Fibroblast of skin of back (primary cell): ENCODE data around the gene HTR7.

Source experiments
- DNase-seq: peaks from one replicate; pipeline ENCODE4 v3.0.0-alpha.2; 2013

Gene HTR7

DNA sequence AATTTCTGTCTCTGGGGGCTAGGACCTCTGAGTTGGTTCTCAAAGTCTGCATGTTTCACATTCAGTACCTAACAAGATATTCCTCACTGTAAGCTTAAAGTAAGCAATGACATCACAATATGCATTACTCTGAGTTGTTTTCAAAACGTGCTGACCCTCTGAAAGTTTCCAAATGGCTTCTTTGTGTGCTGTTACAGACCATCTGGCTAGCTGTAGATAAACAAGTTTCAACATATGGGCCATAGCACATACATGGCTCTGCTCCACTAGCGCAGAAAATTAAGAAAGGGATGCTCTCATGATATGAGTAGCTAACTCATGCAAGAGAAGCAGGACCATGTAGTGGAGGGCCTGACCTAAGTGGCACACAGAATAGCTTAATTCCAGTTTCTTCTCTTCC, 119.0 kb downstream of the HTR7 start:
- DNase-seq: no peak

DNA sequence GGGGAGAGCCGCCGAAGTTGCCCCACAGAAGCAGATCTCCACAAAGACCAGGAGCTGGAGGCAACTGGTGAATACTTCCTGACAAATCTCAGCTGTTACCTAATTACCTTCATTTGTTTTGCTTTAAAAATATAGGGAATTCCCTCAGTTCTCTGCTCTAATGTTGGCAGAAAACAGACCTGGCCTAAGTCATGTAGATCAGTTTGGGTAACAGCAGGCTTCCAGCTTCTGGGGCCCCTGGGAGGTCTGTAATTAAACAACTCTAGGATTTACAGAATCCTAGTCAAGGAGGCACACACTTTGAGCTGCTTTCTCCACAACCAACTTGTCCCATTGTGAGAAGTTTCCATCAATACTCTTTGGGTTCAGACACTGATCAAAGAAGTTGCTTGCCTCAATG, 123.4 kb downstream of the HTR7 start:
- DNase-seq: no peak

DNA sequence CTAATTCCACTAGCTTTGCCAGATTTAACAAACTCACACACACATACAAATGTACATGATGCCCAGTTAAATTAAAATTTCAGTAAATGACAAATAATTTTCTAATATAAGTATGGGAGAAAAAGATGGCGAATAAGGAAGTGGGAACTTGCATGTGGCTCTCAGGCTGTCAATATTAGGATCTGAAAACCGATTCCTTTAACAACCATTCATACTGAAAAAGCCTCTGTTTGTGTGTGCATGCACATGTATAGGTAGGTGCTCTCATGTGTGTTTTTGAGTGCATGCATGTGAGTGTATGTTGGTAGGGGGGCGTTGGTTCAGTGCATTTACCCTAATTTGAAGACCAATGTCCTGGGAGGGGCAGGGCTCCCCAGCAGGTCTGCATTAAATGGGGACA, 125.3 kb downstream of the HTR7 start:
- DNase-seq: no peak

DNA sequence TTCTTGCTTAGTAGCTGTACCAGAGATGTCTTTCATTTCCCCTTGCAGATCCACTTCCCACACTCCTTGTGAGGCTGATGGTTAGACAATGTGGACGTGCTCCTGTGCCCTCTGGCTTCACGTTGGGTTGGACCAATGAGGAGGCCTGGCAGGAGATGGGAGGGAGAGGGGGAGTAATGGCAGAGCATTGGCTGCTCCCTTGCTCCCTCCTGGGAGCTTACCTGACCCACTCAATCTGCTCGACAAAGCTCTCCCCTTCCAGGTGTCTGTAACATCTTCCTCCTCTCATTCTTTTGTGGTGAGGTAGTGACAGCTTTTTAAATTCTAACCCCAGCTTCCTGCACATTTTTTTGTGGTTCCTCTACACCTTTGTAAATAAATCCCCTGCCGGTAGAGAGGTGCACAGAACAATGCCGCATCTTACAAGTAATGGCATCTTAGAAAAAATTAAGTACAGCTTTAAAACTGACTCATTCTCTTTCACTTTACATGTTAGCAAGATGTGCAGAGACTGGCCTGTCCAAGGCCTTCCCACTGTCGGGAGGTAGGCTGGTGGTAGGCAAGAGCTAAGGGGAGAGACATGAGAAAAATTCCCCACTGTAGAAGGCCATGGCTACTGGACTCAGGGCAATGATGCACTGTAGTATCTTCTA, 134.3 kb downstream of the HTR7 start:
- no peak for DNase-seq

DNA sequence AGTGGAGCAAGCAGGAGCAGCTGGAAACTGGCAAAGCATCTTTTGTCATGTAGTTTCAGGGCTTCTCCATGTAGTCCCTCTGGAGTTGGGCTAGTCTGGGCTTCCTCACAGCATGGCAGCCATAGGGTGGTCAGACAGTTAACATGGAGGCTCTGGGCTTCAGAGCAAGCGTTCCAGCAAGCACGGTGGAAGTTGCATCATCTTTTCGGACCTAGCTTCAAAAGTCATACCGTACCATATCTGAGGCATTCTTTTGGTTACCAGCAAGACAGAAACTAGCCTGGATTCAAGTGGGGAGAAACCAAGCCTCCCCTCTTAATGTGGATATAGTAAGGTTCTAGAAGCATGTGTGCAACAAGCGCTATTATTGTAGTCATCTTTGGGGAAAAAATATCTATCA, 135.0 kb downstream of the HTR7 start:
- no peak for DNase-seq

DNA sequence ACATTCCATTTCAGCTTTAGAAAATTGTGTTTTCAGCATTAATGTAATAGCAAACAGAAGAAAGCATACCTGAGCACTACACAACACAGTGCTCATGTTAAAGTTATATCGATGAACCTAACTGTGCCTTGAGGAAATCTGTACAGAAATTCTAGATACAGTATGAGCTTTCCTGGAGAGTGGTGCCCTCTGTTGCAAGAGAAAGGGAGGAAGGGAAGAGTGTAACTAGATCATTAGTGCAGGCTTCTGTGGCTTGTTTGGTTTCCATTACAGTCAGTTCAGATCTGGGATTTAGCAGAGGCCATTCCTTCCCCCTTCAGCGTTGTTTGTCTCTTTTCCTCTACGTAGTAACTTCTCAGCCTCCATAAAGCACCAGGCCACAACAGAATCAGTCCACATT, 139.7 kb downstream of the HTR7 start:
- DNase-seq: no peak

DNA sequence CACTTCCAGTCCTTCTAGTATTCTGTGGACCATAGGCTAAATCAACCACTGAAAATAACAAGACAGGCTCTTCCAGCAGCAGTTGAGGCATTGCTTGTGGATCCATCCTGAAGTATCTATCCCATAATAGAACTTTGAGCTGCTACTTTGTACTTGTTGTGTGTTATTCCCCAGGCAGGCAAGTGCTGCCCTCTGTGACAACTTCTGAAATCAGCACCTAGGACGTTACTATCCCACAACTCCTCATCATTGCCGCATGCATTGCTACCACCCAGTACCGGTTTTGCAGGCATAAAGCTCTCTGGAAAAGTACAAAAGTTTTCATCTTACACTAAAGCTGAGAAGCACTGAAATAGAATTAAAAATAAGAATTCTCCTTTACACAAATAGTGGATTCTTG, 145.3 kb downstream of the HTR7 start:
- no peak for DNase-seq

DNA sequence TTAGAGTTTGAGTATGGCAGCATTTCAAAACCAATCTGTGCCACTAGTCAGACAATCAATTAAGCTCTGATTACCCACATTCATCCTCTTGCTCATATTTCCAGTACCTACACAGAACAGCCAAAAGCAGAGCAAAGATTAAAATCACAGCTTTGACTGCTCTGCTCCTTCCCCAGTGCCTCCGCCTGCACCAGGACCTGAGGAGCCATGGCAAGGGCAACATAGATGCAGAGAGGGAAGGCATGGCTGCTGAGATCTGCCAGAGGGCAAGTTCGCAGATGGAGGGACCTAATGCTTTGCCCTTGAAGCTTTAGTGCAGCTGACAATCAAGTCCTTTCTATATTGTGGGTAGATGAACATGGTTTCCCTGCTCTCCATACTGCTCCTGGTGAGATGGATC, 148.1 kb downstream of the HTR7 start:
- no peak for DNase-seq

DNA sequence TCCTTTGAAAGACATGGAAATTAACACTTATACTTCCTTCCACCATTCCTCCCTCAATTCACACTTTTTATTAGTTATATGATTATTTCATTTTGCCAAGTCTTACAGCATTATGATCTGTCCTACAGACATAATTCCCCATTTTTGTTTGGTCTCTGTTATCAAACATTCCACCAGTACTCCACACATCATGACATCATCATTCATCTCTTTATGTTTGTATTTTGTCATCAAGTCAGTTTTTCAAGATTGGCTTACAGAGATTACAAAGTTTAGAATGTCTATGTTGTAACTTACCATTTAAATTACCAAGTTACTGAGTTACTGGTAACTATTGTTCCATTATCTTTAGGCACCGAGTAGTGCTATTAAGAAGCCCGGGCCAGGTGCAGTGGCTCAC, 150.2 kb downstream of the HTR7 start:
- no peak for DNase-seq

DNA sequence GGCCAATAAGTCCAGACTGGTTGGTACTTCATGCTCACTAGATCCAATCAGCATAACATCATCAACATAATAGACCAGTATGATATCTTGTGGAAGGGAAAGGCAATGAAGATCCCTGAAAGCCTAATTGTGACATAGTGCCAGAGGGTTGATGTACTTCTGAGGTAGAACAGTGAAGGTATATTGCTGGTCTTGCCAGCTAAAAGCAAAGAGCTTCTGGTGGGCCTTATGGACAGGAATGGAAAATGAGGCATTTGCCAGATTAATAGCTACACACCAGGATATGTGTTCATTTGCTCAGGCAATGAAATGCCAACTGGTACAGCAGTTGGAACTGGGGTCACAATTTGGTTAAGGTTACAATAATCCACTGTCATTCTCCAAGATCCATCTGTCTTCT, 156.4 kb downstream of the HTR7 start:
- DNase-seq: no peak

DNA sequence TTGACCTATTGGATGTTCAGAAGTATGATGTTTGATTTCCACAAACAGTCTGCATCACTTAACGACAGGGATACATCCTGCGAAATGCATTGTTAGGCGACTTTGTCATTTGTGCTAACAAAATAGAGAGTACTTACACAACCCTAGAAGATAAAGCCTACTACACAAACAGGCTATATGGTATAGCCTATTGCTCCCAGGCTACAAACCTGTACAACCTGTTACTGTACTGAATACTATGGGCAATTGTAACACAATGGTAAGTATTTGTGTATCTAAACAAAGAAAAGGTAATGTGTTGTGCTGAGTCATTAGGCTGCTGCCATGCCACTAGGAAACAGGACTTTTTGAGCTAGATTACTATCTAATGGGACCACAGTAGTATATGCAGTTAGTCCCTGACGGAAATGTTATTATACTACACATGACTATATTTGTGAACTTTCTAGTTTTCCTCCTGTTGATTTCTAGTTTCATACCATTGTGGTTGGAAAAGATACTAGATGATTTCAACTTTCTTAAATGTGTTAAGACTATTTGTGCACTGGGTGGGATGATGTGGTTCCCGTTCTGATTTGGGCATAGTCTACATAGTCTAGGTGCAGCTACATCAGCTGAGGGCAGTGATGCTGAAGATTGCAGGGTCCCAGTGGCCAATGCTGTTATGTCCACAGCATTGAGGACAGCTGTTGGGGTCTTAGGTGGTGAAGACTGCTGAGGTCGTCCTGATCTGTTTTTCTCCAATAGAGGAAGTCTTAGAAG, 161.7 kb downstream of the HTR7 start:
- no peak for DNase-seq
